ENCODE measurements around the gene BAG5. TPM values are rescaled to one million over a fixed set of nuclear protein-coding genes. Genes with fewer than 3 reads are reported as not detected.

BAG5 gene
- total and polyA plus RNA-seq, 2 of the 8 experiments (the other 6 are each of a cell fraction or from before 2014, with no cell fraction given): 7.4 to 29.5 TPM

DNA sequence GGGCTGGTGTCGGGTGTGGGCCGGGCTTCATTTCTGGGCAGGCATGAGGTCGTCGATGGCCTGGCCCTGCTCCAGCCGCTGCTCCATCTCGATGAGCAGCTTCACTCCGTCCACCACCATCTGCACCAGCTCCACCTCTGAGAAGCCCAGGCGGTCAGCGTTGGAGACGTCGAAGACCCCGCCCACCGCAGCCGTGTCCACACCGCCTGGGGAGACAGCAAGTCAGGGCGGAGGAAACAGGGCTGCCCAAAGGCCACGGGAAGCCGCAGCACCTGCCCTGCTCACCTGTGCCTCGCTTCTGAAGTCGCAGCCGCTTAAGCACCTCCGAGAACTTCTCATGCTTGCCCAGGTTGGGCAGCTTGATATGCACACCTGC is 42.6 kb downstream of the BAG5 start (continued):
- no peak for TF ChIP-seq SIX5 (IDR thresholded peaks at IDR 0.05; ENCODE audit: low read depth, low read length)
- TF ChIP-seq SAP30 (IDR thresholded peaks at IDR 0.05; ENCODE audit: insufficient read depth, insufficient replicate concordance, low read length): no peak
- no peak for TF ChIP-seq RNF2 (IDR thresholded peaks at IDR 0.05; ENCODE audit: borderline replicate concordance, low read depth, low read length, missing control alignments, poor library complexity, severe bottlenecking)
- no peak for TF ChIP-seq RXRA (IDR thresholded peaks at IDR 0.05; ENCODE audit: insufficient read depth, low read depth, low read length)
- no peak for TF ChIP-seq ASH2L (IDR thresholded peaks at IDR 0.05; ENCODE audit: low read length)

Measured in H1 (cell line).